Body of pancreas (tissue), 4 donors: ENCODE measurements around the gene RBMS3.

Experiments
- CTCF ChIP-seq, 7 experiments: fragments of 450-650 bp in 4 of 7; fragments of 200-600 bp in 3 of 7; sonication (generic) in 3 of 7; IDR thresholded peaks; one replicate each; pipeline ENCODE4 v1.5.1; 2016 to 2019; ENCODE audit warnings: antibody characterized with exemption in 7 of 7
- POLR2A ChIP-seq, 3 donors: fragments of 450-650 bp; IDR thresholded peaks; one replicate each; pipeline ENCODE4 v1.6.1; 2016; ENCODE audit warnings: antibody characterized with exemption in 3 of 3, mild to moderate bottlenecking in 2 of 3

- no peak for TF ChIP-seq POLR2A (IDR thresholded peaks at IDR 0.05)
- no peak for TF ChIP-seq CTCF (IDR thresholded peaks at IDR 0.05)
Observed at GRCh38 chr3:29420106-29420505, 139.2 kb downstream of the RBMS3 start.
